Testis (tissue), 3 donors: Measurements from ENCODE around the gene RUNDC3A. TPM values are rescaled to one million over a fixed set of nuclear protein-coding genes. Genes with fewer than 3 reads are reported as not detected.

ENCODE experiments used
- DNase-seq: peaks from one replicate; pipeline ENCODE4 v3.0.0-alpha.2; 2019
- H3K27ac ChIP-seq, 2 donors: fragments of 200-600 bp; sonication (generic); one replicate each; pipeline ENCODE4 v1.5.1; 2019
- H3K27me3 ChIP-seq: fragments of 200-600 bp; sonication (generic); one replicate; pipeline ENCODE4 v1.5.1; 2019
- H3K36me3 ChIP-seq: fragments of 200-600 bp; sonication (generic); one replicate; pipeline ENCODE4 v1.5.1; 2017; ENCODE audit warnings: low read depth; ENCODE audit errors: missing control alignments
- H3K4me1 ChIP-seq: fragments of 200-600 bp; sonication (generic); one replicate; pipeline ENCODE4 v1.5.1; 2019
- H3K4me3 ChIP-seq, 2 donors: fragments of 200-600 bp; sonication (generic); one replicate each; pipeline ENCODE4 v1.5.1; 2017 to 2019
- H3K9me3 ChIP-seq: fragments of 200-600 bp; sonication (generic); one replicate; pipeline ENCODE4 v1.5.1; 2017
- CTCF ChIP-seq, 3 experiments: fragments of 450-650 bp in 2 of 3; fragments of 200-600 bp in 1 of 3; sonication (generic) in 1 of 3; IDR thresholded peaks; one replicate each; pipeline ENCODE4 v1.5.1; 2016 to 2019; ENCODE audit warnings: antibody characterized with exemption in 3 of 3, mild to moderate bottlenecking in 2 of 3, moderate library complexity in 1 of 3
- POLR2A ChIP-seq: fragments of 450-650 bp; IDR thresholded peaks from one replicate; pipeline ENCODE4 v1.6.1; 2017; ENCODE audit warnings: antibody characterized with exemption, mild to moderate bottlenecking, moderate library complexity
- WGBS, 2 donors: methylation state at CpG; one replicate each; pipeline ENCODE4 v1.1.5; 2018; 5-methylcytosine and 5-hydroxymethylcytosine counted together
- intact Hi-C: fragments of 100-400 bp; cut with DNase I; formaldehyde crosslinking; loops from one replicate; pipeline ENCODE4 v1.15.1; 2023; ENCODE audit warnings: low total_unique reads
- polyA plus RNA-seq: library from polyadenylated mRNA; stranded (reverse); fragments of 350-450 nt; fragmentation: Illumina TruSeq; extraction: RNeasy Lipid Tissue Mini Kit (QIAGEN cat#74804); gene quantifications from one replicate; pipeline ENCODE4 v1.2.3, GENCODE V29; 2014; ENCODE audit warnings: low read depth, low replicate concordance; ENCODE audit not compliant: insufficient read depth
- total RNA-seq, 2 donors: library from RNA; depleted of rRNA; stranded (reverse); fragments of >200 nt; gene quantifications; one replicate each; pipeline ENCODE4 v1.2.3, GENCODE V29; 2016

RUNDC3A gene
- total and polyA plus RNA-seq, 3 donors from 2014 or later = 14.6 to 53.1 (median 17.5) TPM

GRCh38 chr17:44360144-44360533, 51.7 kb downstream of the RUNDC3A start:
- Histone ChIP-seq H3K9me3 (no peaks in the 10 kb centered on the region), H3K27me3 (no peaks in the 10 kb centered on the region), H3K27ac (no peak overlapping the region), H3K4me1 (peaks cover 24% of the 10 kb centered on the region), H3K36me3 (no peaks in the 10 kb centered on the region), H3K4me3 (no peak overlapping the region)
- intact Hi-C loops = no loop called here
- TF ChIP-seq POLR2A = no peak
- no peak for TF ChIP-seq CTCF (IDR thresholded peaks at IDR 0.05)
- 68 to 70% methylated on average over 6 of the region's 6 CpGs for WGBS, 2 donors
- no peak for DNase-seq

GRCh38 chr17:44360826-44361225, 52.4 kb downstream of the RUNDC3A start:
- 51 to 66% methylated on average over 5 of the region's 5 CpGs for WGBS, 2 donors
- H3K36me3 ChIP-seq = no peaks in the 10 kb centered on the region
- H3K4me1 ChIP-seq = peaks cover 24% of the 10 kb centered on the region
- no peak for TF ChIP-seq CTCF (IDR thresholded peaks at IDR 0.05)
- TF ChIP-seq POLR2A = no peak
- intact Hi-C loops = no loop called here
- no peaks in the 10 kb centered on the region for H3K27me3 ChIP-seq
- H3K27ac ChIP-seq = no peak overlapping the region
- peak; percentile 61 for DNase-seq
- no peaks in the 10 kb centered on the region for H3K9me3 ChIP-seq
- no peak overlapping the region for H3K4me3 ChIP-seq

GRCh38 chr17:44361292-44362260, 53.2 kb downstream of the RUNDC3A start:
- H3K36me3 ChIP-seq = no peaks in the 10 kb centered on the region
- TF ChIP-seq POLR2A (no peak), CTCF (IDR thresholded peaks at IDR 0.05) (no peak)
- no peaks in the 10 kb centered on the region for H3K27me3 ChIP-seq
- no peak overlapping the region for H3K27ac ChIP-seq
- WGBS, 2 donors = 64 to 65% methylated on average over 11 of the region's 11 CpGs
- H3K4me3 ChIP-seq = no peak overlapping the region
- H3K9me3 ChIP-seq = no peaks in the 10 kb centered on the region
- intact Hi-C loops = no loop called here
- peaks cover 24% of the 10 kb centered on the region for H3K4me1 ChIP-seq
- DNase-seq = no peak

- H3K27me3 ChIP-seq = no peaks in the 10 kb centered on the region
- no peak for DNase-seq
- H3K27ac ChIP-seq = no peak overlapping the region
- H3K4me1 ChIP-seq = peaks cover 24% of the 10 kb centered on the region
- no peak for TF ChIP-seq CTCF (IDR thresholded peaks at IDR 0.05)
- no peak for TF ChIP-seq POLR2A
- WGBS, 2 donors = 25 to 34% methylated on average over 4 to 10 of the region's 11 CpGs
- peak overlapping the region in 1 of 2 donors; percentile 63 for H3K4me3 ChIP-seq
- no peaks in the 10 kb centered on the region for H3K36me3 ChIP-seq
- intact Hi-C loops = no loop called here
- H3K9me3 ChIP-seq = no peaks in the 10 kb centered on the region
Observed at GRCh38 chr17:44362459-44362948, 54.1 kb downstream of the RUNDC3A start.
